GM23338 (cell line): ENCODE measurements around the gene CDK14. TPM values are rescaled to one million over a fixed set of nuclear protein-coding genes. Genes with fewer than 3 reads are reported as not detected.

Experiments
- ATAC-seq: fragments of 200-7000 bp; cut with Tn5 transposase; 3 replicates; pipeline ENCODE4 v1.9.1; 2020
- DNase-seq: peaks from one replicate; pipeline ENCODE4 v3.0.0-alpha.2; 2015; ENCODE audit warnings: low spot score
- H2AFZ ChIP-seq: fragments of 200-600 bp; sonication (generic); 2 replicates; pipeline ENCODE4 v1.8.0; 2016; ENCODE audit warnings: antibody characterized with exemption, mild to moderate bottlenecking, moderate library complexity
- H3F3A ChIP-seq: fragments of 200-600 bp; sonication (generic); replicated peaks from 2 replicates; pipeline ENCODE4 v1.8.0; 2017; ENCODE audit warnings: antibody characterized with exemption, mixed run types, low read depth
- H3K27ac ChIP-seq: fragments of 200-600 bp; sonication (generic); 2 replicates; pipeline ENCODE4 v1.6.1; 2016; ENCODE audit warnings: low read depth
- H3K27me3 ChIP-seq: fragments of 200-600 bp; sonication (generic); 2 replicates; pipeline ENCODE4 v1.8.0; 2016; ENCODE audit warnings: mild to moderate bottlenecking, mixed run types, moderate library complexity; ENCODE audit not compliant: insufficient read depth
- H3K36me3 ChIP-seq: fragments of 200-600 bp; sonication (generic); 2 replicates; pipeline ENCODE4 v1.8.0; 2016; ENCODE audit warnings: mild to moderate bottlenecking; ENCODE audit not compliant: insufficient read depth
- H3K4me1 ChIP-seq: fragments of 200-600 bp; sonication (generic); 2 replicates; pipeline ENCODE4 v1.8.0; 2016; ENCODE audit warnings: mild to moderate bottlenecking, moderate library complexity; ENCODE audit not compliant: insufficient read depth
- H3K4me2 ChIP-seq: fragments of 200-600 bp; sonication (generic); 2 replicates; pipeline ENCODE4 v1.7.1; 2017; ENCODE audit warnings: mixed run types
- H3K4me3 ChIP-seq: fragments of 200-600 bp; sonication (generic); 2 replicates; pipeline ENCODE4 v1.6.1; 2016; ENCODE audit warnings: mixed run types
- H3K79me2 ChIP-seq: fragments of 200-600 bp; sonication (generic); replicated peaks from 2 replicates; pipeline ENCODE4 v1.8.0; 2017; ENCODE audit warnings: mild to moderate bottlenecking; ENCODE audit not compliant: insufficient read depth
- H3K9me2 ChIP-seq: fragments of 200-600 bp; sonication (generic); 2 replicates; pipeline ENCODE4 v1.8.0; 2017; ENCODE audit not compliant: insufficient read depth
- H4K20me1 ChIP-seq: fragments of 200-600 bp; sonication (generic); replicated peaks from 2 replicates; pipeline ENCODE4 v1.8.0; 2017; ENCODE audit warnings: mild to moderate bottlenecking; ENCODE audit not compliant: insufficient read depth
- H3K27ac Mint-ChIP-seq: 2 replicates; pipeline ENCODE4 v1.8.0; 2020; ENCODE audit warnings: inconsistent platforms, mild to moderate bottlenecking, moderate library complexity, mixed read lengths
- H3K27me3 Mint-ChIP-seq: 3 replicates; pipeline ENCODE4 v1.8.0; 2022; ENCODE audit warnings: low read depth, mild to moderate bottlenecking, moderate library complexity, mixed read lengths, inconsistent platforms; ENCODE audit not compliant: insufficient read depth, poor library complexity
- H3K36me3 Mint-ChIP-seq: 3 replicates; pipeline ENCODE4 v1.8.0; 2021; ENCODE audit warnings: low read depth, mild to moderate bottlenecking, inconsistent platforms, moderate library complexity, mixed read lengths
- H3K4me1 Mint-ChIP-seq: 3 replicates; pipeline ENCODE4 v1.8.0; 2020; ENCODE audit warnings: mild to moderate bottlenecking, inconsistent platforms, mixed read lengths
- H3K4me3 Mint-ChIP-seq: 3 replicates; pipeline ENCODE4 v1.8.0; 2021; ENCODE audit warnings: moderate library complexity, mild to moderate bottlenecking, inconsistent platforms, mixed read lengths
- H3K9me3 Mint-ChIP-seq: 3 replicates; pipeline ENCODE4 v1.8.0; 2020; ENCODE audit warnings: moderate library complexity, mild to moderate bottlenecking, inconsistent platforms, mixed read lengths
- NANOG ChIP-seq: IDR thresholded peaks from 2 replicates; pipeline ENCODE4 v1.6.1; 2016; ENCODE audit warnings: antibody characterized with exemption, borderline replicate concordance
- POLR2AphosphoS5 ChIP-seq: IDR thresholded peaks from 2 replicates; pipeline ENCODE4 v1.6.1; 2016; ENCODE audit warnings: antibody characterized with exemption, low read depth
- STAT1 ChIP-seq: IDR thresholded peaks from one replicate; pipeline ENCODE4 v1.6.1; 2016; ENCODE audit warnings: antibody characterized with exemption; ENCODE audit not compliant: unreplicated experiment
- ZNF114 ChIP-seq: fragments of 250-450 bp; sonication (Bioruptor Pico); IDR thresholded peaks from 2 replicates; pipeline ENCODE4 v1.5.0; 2020; ENCODE audit warnings: mild to moderate bottlenecking, moderate library complexity
- polyA plus RNA-seq: library from polyadenylated mRNA; unstranded; fragments of >200 nt; fragmentation: Nextera tagmentation; extraction: Ambion mirVana; gene quantifications from 2 replicates; pipeline ENCODE4 v1.2.1, GENCODE V29; 2016
- total RNA-seq: library from RNA; depleted of rRNA; stranded (reverse); fragments of >200 nt; shearing (Covaris generic); gene quantifications from 2 replicates; pipeline ENCODE4 v1.2.3, GENCODE V29; 2014
- TF ChIP-seq, protein P1 (sequence below): fragments of 250-450 bp; sonication (Bioruptor Pico); IDR thresholded peaks from 2 replicates; pipeline ENCODE4 v1.5.0; 2020; ENCODE audit warnings: mild to moderate bottlenecking, moderate library complexity
- TF ChIP-seq, protein P2 (sequence below), 2 experiments: fragments of 200-600 bp in 1 of 2; sonication (generic) in 1 of 2; conservative IDR thresholded peaks; 2 replicates each; pipeline versions ENCODE4 v1.5.1 to v1.6.1; 2016 to 2017; ENCODE audit warnings: antibody characterized with exemption in 2 of 2, low read depth in 2 of 2, mild to moderate bottlenecking in 2 of 2, moderate library complexity in 1 of 2

Gene CDK14
- total and polyA plus RNA-seq, 2 experiments from 2014 or later: 11.2 to 24.0 TPM

DNA sequence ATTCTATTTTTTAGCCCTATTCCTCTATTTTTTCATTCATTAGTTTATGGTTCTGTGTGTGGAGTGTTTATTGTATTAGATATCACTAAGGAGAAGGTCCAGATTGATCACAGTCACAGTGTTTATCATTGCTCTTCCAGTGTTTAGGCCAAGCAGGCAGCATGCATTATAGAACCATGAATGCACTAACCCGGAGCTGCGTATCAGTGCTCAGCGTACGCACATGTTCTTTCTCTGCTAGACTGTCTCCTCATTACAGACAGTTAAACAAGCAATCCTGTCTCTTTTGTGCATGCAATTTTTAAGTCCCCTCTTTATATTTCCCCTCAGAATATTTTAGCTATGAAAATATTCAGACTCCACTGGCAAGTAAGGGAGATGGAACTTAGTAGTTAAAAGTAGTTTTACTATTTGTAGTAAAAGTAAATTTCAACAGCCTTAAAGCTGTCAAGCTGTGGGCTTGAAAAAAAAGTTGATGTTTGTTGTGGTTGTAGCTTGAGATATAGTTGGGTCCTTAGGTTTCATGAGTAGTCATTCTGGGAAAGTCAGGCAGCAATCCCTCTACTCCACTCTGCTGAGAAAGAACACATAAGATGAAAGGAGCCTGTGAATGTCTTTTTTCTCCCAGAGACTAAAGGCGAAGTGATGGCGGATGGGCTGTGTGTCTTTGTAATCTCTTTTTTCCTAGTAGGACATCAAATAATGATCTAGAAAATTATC, 260.4 kb downstream of the CDK14 start:
- Mint-ChIP-seq H3K4me3 (no peak overlapping the region), H3K9me3 (no peaks in the 10 kb centered on the region), H3K27ac (no peak overlapping the region), H3K4me1 (peaks cover 11% of the 10 kb centered on the region), H3K36me3 (no peaks in the 10 kb centered on the region), H3K27me3 (no peaks in the 10 kb centered on the region)
- no peaks in the 10 kb centered on the region for H3K36me3 ChIP-seq
- H3K27ac ChIP-seq: no peak overlapping the region
- H4K20me1 ChIP-seq: no peaks in the 10 kb centered on the region
- no peaks in the 10 kb centered on the region for H3K9me2 ChIP-seq
- no peak for DNase-seq
- H3K4me2 ChIP-seq: no peak overlapping the region
- no peaks in the 10 kb centered on the region for H3K4me1 ChIP-seq
- no peak for ATAC-seq
- H3K27me3 ChIP-seq: no peaks in the 10 kb centered on the region
- no peaks in the 10 kb centered on the region for H3F3A ChIP-seq
- H2AFZ ChIP-seq: no peak overlapping the region
- H3K4me3 ChIP-seq: no peak overlapping the region
- no peaks in the 10 kb centered on the region for H3K79me2 ChIP-seq
- TF ChIP-seq ZNF114 (no peak), STAT1 (no peak), POLR2AphosphoS5 (no peak), NANOG (no peak)
- TF ChIP-seq, protein P1, sequence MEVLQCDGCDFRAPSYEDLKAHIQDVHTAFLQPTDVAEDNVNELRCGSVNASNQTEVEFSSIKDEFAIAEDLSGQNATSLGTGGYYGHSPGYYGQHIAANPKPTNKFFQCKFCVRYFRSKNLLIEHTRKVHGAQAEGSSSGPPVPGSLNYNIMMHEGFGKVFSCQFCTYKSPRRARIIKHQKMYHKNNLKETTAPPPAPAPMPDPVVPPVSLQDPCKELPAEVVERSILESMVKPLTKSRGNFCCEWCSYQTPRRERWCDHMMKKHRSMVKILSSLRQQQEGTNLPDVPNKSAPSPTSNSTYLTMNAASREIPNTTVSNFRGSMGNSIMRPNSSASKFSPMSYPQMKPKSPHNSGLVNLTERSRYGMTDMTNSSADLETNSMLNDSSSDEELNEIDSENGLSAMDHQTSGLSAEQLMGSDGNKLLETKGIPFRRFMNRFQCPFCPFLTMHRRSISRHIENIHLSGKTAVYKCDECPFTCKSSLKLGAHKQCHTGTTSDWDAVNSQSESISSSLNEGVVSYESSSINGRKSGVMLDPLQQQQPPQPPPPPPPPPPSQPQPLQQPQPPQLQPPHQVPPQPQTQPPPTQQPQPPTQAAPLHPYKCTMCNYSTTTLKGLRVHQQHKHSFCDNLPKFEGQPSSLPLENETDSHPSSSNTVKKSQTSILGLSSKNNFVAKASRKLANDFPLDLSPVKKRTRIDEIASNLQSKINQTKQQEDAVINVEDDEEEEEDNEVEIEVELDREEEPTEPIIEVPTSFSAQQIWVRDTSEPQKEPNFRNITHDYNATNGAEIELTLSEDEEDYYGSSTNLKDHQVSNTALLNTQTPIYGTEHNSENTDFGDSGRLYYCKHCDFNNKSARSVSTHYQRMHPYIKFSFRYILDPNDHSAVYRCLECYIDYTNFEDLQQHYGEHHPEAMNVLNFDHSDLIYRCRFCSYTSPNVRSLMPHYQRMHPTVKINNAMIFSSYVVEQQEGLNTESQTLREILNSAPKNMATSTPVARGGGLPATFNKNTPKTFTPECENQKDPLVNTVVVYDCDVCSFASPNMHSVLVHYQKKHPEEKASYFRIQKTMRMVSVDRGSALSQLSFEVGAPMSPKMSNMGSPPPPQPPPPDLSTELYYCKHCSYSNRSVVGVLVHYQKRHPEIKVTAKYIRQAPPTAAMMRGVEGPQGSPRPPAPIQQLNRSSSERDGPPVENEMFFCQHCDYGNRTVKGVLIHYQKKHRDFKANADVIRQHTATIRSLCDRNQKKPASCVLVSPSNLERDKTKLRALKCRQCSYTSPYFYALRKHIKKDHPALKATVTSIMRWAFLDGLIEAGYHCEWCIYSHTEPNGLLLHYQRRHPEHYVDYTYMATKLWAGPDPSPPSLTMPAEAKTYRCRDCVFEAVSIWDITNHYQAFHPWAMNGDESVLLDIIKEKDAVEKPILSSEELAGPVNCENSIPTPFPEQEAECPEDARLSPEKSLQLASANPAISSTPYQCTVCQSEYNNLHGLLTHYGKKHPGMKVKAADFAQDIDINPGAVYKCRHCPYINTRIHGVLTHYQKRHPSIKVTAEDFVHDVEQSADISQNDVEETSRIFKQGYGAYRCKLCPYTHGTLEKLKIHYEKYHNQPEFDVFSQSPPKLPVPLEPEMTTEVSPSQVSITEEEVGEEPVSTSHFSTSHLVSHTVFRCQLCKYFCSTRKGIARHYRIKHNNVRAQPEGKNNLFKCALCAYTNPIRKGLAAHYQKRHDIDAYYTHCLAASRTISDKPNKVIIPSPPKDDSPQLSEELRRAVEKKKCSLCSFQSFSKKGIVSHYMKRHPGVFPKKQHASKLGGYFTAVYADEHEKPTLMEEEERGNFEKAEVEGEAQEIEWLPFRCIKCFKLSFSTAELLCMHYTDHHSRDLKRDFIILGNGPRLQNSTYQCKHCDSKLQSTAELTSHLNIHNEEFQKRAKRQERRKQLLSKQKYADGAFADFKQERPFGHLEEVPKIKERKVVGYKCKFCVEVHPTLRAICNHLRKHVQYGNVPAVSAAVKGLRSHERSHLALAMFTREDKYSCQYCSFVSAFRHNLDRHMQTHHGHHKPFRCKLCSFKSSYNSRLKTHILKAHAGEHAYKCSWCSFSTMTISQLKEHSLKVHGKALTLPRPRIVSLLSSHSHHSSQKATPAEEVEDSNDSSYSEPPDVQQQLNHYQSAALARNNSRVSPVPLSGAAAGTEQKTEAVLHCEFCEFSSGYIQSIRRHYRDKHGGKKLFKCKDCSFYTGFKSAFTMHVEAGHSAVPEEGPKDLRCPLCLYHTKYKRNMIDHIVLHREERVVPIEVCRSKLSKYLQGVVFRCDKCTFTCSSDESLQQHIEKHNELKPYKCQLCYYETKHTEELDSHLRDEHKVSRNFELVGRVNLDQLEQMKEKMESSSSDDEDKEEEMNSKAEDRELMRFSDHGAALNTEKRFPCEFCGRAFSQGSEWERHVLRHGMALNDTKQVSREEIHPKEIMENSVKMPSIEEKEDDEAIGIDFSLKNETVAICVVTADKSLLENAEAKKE: no peak
- TF ChIP-seq, protein P2, sequence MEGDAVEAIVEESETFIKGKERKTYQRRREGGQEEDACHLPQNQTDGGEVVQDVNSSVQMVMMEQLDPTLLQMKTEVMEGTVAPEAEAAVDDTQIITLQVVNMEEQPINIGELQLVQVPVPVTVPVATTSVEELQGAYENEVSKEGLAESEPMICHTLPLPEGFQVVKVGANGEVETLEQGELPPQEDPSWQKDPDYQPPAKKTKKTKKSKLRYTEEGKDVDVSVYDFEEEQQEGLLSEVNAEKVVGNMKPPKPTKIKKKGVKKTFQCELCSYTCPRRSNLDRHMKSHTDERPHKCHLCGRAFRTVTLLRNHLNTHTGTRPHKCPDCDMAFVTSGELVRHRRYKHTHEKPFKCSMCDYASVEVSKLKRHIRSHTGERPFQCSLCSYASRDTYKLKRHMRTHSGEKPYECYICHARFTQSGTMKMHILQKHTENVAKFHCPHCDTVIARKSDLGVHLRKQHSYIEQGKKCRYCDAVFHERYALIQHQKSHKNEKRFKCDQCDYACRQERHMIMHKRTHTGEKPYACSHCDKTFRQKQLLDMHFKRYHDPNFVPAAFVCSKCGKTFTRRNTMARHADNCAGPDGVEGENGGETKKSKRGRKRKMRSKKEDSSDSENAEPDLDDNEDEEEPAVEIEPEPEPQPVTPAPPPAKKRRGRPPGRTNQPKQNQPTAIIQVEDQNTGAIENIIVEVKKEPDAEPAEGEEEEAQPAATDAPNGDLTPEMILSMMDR (conservative IDR thresholded peaks at IDR 0.05; ENCODE audit: low read depth in 2 of 2): no peak
